Liver (tissue), 9 donors: ENCODE measurements around the gene TRAPPC3L. TPM values are rescaled to one million over a fixed set of nuclear protein-coding genes. Genes with fewer than 3 reads are reported as not detected.

Experiments
- DNase-seq: peaks from one replicate; pipeline ENCODE4 v3.0.0-alpha.2; 2017; ENCODE audit warnings: low spot score
- H3K27ac ChIP-seq, 2 donors: one replicate each; pipeline ENCODE4 v1.7.0; 2013; ENCODE audit warnings: inconsistent platforms in 2 of 2, low read length in 2 of 2, control low read depth in 1 of 2, low read depth in 1 of 2, mild to moderate bottlenecking in 1 of 2
- H3K27me3 ChIP-seq, 4 donors: one replicate each; pipeline versions ENCODE4 v1.6.1 to v1.7.0; 2013; ENCODE audit warnings: low read length in 3 of 4, inconsistent platforms in 1 of 4, mild to moderate bottlenecking in 1 of 4, moderate library complexity in 1 of 4; ENCODE audit not compliant: control insufficient read depth in 4 of 4, insufficient read depth in 4 of 4
- H3K36me3 ChIP-seq, 4 donors: one replicate each; pipeline versions ENCODE4 v1.6.1 to v1.7.0; 2013; ENCODE audit warnings: low read length in 3 of 4, mild to moderate bottlenecking in 3 of 4, low read depth in 1 of 4, moderate library complexity in 1 of 4; ENCODE audit not compliant: control insufficient read depth in 4 of 4, insufficient read depth in 3 of 4
- H3K4me1 ChIP-seq, 4 donors: one replicate each; pipeline versions ENCODE4 v1.6.1 to v1.7.0; 2013; ENCODE audit warnings: low read length in 3 of 4, mild to moderate bottlenecking in 3 of 4, moderate library complexity in 1 of 4; ENCODE audit not compliant: control insufficient read depth in 4 of 4, insufficient read depth in 4 of 4
- H3K4me3 ChIP-seq, 3 donors: one replicate each; pipeline versions ENCODE4 v1.6.1 to v1.7.0; 2013; ENCODE audit warnings: low read length in 3 of 3, control low read depth in 1 of 3, low read depth in 1 of 3, mild to moderate bottlenecking in 1 of 3
- H3K9ac ChIP-seq, 2 donors: one replicate each; pipeline ENCODE4 v1.7.0; 2013; ENCODE audit warnings: low read length in 2 of 2, mild to moderate bottlenecking in 2 of 2, moderate library complexity in 2 of 2, control low read depth in 1 of 2, low read depth in 1 of 2
- H3K9me3 ChIP-seq, 4 donors: one replicate each; pipeline versions ENCODE4 v1.6.1 to v1.7.0; 2013; ENCODE audit warnings: low read length in 3 of 4; ENCODE audit not compliant: control insufficient read depth in 4 of 4
- EGR1 ChIP-seq, 2 donors: IDR thresholded peaks; 2 replicates each; pipeline ENCODE4 v1.6.1; 2016 to 2018; ENCODE audit warnings: antibody characterized with exemption in 2 of 2, low read depth in 2 of 2
- FOXA1 ChIP-seq: IDR thresholded peaks from 2 replicates; pipeline ENCODE4 v1.6.1; 2016; ENCODE audit warnings: antibody characterized with exemption
- FOXA2 ChIP-seq: IDR thresholded peaks from 2 replicates; pipeline ENCODE4 v1.6.1; 2016; ENCODE audit warnings: antibody characterized with exemption
- GABPA ChIP-seq, 2 donors: IDR thresholded peaks in 1 of 2; conservative IDR thresholded peaks in 1 of 2; 2 replicates each; pipeline ENCODE4 v1.6.1; 2016; ENCODE audit warnings: antibody characterized with exemption in 2 of 2, mild to moderate bottlenecking in 1 of 2, moderate library complexity in 1 of 2
- HNF4A ChIP-seq, 2 donors: conservative IDR thresholded peaks; 2 replicates each; pipeline ENCODE4 v1.6.1; 2016; ENCODE audit warnings: antibody characterized with exemption in 2 of 2, mild to moderate bottlenecking in 2 of 2
- HNF4G ChIP-seq: IDR thresholded peaks from 2 replicates; pipeline ENCODE4 v1.6.1; 2016; ENCODE audit warnings: antibody characterized with exemption
- JUND ChIP-seq, 2 donors: IDR thresholded peaks; 2 replicates each; pipeline ENCODE4 v1.6.1; 2016; ENCODE audit warnings: antibody characterized with exemption in 2 of 2
- MAX ChIP-seq: IDR thresholded peaks from 2 replicates; pipeline ENCODE4 v1.6.1; 2016; ENCODE audit warnings: antibody characterized with exemption
- NR2F2 ChIP-seq: IDR thresholded peaks from 2 replicates; pipeline ENCODE4 v1.6.1; 2016; ENCODE audit warnings: antibody characterized with exemption
- RAD21 ChIP-seq, 2 donors: IDR thresholded peaks; 2 replicates each; pipeline ENCODE4 v1.6.1; 2016; ENCODE audit warnings: antibody characterized with exemption in 2 of 2, mild to moderate bottlenecking in 2 of 2
- REST ChIP-seq: IDR thresholded peaks from 2 replicates; pipeline ENCODE4 v1.6.1; 2016; ENCODE audit warnings: antibody characterized with exemption, mild to moderate bottlenecking
- RXRA ChIP-seq, 2 donors: IDR thresholded peaks; 2 replicates each; pipeline ENCODE4 v1.6.1; 2017 to 2018; ENCODE audit warnings: antibody characterized with exemption in 2 of 2, mild to moderate bottlenecking in 1 of 2
- SP1 ChIP-seq: IDR thresholded peaks from 2 replicates; pipeline ENCODE4 v1.6.1; 2018; ENCODE audit warnings: antibody characterized with exemption, mild to moderate bottlenecking
- TAF1 ChIP-seq: conservative IDR thresholded peaks from 2 replicates; pipeline ENCODE4 v1.6.1; 2016; ENCODE audit warnings: antibody characterized with exemption, mild to moderate bottlenecking
- YY1 ChIP-seq: IDR thresholded peaks from 2 replicates; pipeline ENCODE4 v1.6.1; 2016; ENCODE audit warnings: antibody characterized with exemption, mild to moderate bottlenecking
- WGBS: extraction: QIAGEN DNeasy Blood & Tissue Kit; methylation state at CpG from one replicate; pipeline ENCODE4 v1.1.7; 2013; 5-methylcytosine and 5-hydroxymethylcytosine counted together
- polyA plus RNA-seq, 2 donors: library from polyadenylated mRNA; stranded (reverse) in 1 of 2; unstranded in 1 of 2; fragments of 200-250 nt in 1 of 2; fragments of >200 nt in 1 of 2; fragmentation: Nextera tagmentation in 1 of 2; extraction: Ambion mirVana in 1 of 2; gene quantifications; one replicate each; pipeline versions ENCODE4 v1.2.1 to v1.2.3, GENCODE V29; 2013 to 2015
- total RNA-seq, 2 donors: library from RNA; depleted of rRNA; stranded (reverse); fragments of >200 nt; gene quantifications; one replicate each; pipeline ENCODE4 v1.2.3, GENCODE V29; 2014
- TF ChIP-seq, protein P1 (sequence below): IDR thresholded peaks from 2 replicates; pipeline ENCODE4 v1.6.1; 2016; ENCODE audit warnings: antibody characterized with exemption
- TF ChIP-seq, protein P2 (sequence below): fragments of 150-350 bp; IDR thresholded peaks from 2 replicates; pipeline ENCODE4 v1.5.1; 2017; ENCODE audit warnings: improper control_type of control experiment, low read depth, low read length; ENCODE audit not compliant: missing input control
- TF ChIP-seq, protein P3 (sequence below): IDR thresholded peaks from 2 replicates; pipeline ENCODE4 v1.6.1; 2016; ENCODE audit warnings: antibody characterized with exemption
- donor health status: healthy.
- donor health status: healthy.
- donor health status: healthy.
- donor health status: healthy.
- donor health status: healthy.

The TRAPPC3L gene
- total and polyA plus RNA-seq, 4 donors = 0.08 to 0.21 (median 0.16) TPM

DNA sequence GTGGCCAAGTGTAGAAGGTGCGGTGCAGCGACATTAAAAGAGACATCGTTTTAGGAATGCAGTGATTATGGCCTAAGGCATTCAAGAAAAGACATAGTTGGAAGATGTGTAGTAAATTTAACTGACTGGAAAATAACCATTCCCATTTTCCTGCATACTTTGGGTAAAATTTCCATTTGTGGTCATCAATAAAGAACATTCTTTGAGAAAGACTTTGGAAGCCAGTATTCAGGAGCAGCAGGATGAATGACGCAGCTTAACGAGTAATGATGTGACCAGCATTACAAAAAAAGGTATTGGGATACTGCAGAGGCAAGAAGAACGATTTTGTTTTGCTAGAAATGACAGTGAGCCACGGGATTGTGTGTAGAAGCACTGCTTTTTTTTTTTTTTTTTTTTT lies 18.8 kb upstream of the TRAPPC3L start:
- no peak overlapping the region for H3K4me3 ChIP-seq
- no peaks in the 10 kb centered on the region for H3K36me3 ChIP-seq
- peaks cover 0 to 8% (median 2%) of the 10 kb centered on the region in 4 donors for H3K4me1 ChIP-seq
- WGBS = 86% methylated on average over 7 of the region's 7 CpGs
- peaks cover 0 to 3% (median 0%) of the 10 kb centered on the region in 4 donors for H3K27me3 ChIP-seq
- no peaks in the 10 kb centered on the region for H3K9me3 ChIP-seq
- TF ChIP-seq HNF4G (no peak), JUND (IDR thresholded peaks at IDR 0.05) (no peak), FOXA2 (no peak), EGR1 (IDR thresholded peaks at IDR 0.05; ENCODE audit: low read depth in 2 of 2) (no peak), GABPA (IDR thresholded peaks at IDR 0.05 in 1 of 2, conservative IDR thresholded peaks at IDR 0.05 in 1 of 2) (no peak), MAX (no peak), TAF1 (no peak), RAD21 (IDR thresholded peaks at IDR 0.05) (no peak), RXRA (IDR thresholded peaks at IDR 0.05) (no peak), NR2F2 (no peak), YY1 (no peak), SP1 (no peak)
- TF ChIP-seq, protein P1, sequence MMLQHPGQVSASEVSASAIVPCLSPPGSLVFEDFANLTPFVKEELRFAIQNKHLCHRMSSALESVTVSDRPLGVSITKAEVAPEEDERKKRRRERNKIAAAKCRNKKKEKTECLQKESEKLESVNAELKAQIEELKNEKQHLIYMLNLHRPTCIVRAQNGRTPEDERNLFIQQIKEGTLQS = no peak
- TF ChIP-seq, protein P2, sequence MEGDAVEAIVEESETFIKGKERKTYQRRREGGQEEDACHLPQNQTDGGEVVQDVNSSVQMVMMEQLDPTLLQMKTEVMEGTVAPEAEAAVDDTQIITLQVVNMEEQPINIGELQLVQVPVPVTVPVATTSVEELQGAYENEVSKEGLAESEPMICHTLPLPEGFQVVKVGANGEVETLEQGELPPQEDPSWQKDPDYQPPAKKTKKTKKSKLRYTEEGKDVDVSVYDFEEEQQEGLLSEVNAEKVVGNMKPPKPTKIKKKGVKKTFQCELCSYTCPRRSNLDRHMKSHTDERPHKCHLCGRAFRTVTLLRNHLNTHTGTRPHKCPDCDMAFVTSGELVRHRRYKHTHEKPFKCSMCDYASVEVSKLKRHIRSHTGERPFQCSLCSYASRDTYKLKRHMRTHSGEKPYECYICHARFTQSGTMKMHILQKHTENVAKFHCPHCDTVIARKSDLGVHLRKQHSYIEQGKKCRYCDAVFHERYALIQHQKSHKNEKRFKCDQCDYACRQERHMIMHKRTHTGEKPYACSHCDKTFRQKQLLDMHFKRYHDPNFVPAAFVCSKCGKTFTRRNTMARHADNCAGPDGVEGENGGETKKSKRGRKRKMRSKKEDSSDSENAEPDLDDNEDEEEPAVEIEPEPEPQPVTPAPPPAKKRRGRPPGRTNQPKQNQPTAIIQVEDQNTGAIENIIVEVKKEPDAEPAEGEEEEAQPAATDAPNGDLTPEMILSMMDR = no peak
- TF ChIP-seq, protein P3, sequence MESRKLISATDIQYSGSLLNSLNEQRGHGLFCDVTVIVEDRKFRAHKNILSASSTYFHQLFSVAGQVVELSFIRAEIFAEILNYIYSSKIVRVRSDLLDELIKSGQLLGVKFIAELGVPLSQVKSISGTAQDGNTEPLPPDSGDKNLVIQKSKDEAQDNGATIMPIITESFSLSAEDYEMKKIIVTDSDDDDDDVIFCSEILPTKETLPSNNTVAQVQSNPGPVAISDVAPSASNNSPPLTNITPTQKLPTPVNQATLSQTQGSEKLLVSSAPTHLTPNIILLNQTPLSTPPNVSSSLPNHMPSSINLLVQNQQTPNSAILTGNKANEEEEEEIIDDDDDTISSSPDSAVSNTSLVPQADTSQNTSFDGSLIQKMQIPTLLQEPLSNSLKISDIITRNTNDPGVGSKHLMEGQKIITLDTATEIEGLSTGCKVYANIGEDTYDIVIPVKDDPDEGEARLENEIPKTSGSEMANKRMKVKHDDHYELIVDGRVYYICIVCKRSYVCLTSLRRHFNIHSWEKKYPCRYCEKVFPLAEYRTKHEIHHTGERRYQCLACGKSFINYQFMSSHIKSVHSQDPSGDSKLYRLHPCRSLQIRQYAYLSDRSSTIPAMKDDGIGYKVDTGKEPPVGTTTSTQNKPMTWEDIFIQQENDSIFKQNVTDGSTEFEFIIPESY = no peak
- DNase-seq = no peak
- no peak overlapping the region for H3K9ac ChIP-seq
- H3K27ac ChIP-seq = no peak overlapping the region

GRCh38 chr6:116563830-116564229 lies 18.3 kb upstream of the TRAPPC3L start:
- Histone ChIP-seq H3K27me3 (peaks cover 0 to 3% (median 0%) of the 10 kb centered on the region in 4 donors), H3K9me3 (no peaks in the 10 kb centered on the region), H3K9ac (no peak overlapping the region), H3K36me3 (no peaks in the 10 kb centered on the region), H3K27ac (no peak overlapping the region), H3K4me1 (peaks cover 0 to 8% (median 2%) of the 10 kb centered on the region in 4 donors), H3K4me3 (no peak overlapping the region)
- WGBS = 90% methylated on average over 9 of the region's 9 CpGs
- no peak for DNase-seq
- no peak for TF ChIP-seq EGR1 (IDR thresholded peaks at IDR 0.05; ENCODE audit: low read depth in 2 of 2)
- no peak for TF ChIP-seq NR2F2
- TF ChIP-seq HNF4A (conservative IDR thresholded peaks at IDR 0.05) = no peak
- TF ChIP-seq FOXA1 = no peak
- no peak for TF ChIP-seq MAX
- no peak for TF ChIP-seq TAF1
- no peak for TF ChIP-seq REST
- TF ChIP-seq, protein P2 = no peak
- no peak for TF ChIP-seq YY1
- TF ChIP-seq, protein P3 = no peak
